ENCODE measurements around the gene IKZF3. TPM values are rescaled to one million over a fixed set of nuclear protein-coding genes. Genes with fewer than 3 reads are reported as not detected.

Gene IKZF3
- total RNA-seq, 1 donor from 2014 or later, result 8.2 TPM

DNA sequence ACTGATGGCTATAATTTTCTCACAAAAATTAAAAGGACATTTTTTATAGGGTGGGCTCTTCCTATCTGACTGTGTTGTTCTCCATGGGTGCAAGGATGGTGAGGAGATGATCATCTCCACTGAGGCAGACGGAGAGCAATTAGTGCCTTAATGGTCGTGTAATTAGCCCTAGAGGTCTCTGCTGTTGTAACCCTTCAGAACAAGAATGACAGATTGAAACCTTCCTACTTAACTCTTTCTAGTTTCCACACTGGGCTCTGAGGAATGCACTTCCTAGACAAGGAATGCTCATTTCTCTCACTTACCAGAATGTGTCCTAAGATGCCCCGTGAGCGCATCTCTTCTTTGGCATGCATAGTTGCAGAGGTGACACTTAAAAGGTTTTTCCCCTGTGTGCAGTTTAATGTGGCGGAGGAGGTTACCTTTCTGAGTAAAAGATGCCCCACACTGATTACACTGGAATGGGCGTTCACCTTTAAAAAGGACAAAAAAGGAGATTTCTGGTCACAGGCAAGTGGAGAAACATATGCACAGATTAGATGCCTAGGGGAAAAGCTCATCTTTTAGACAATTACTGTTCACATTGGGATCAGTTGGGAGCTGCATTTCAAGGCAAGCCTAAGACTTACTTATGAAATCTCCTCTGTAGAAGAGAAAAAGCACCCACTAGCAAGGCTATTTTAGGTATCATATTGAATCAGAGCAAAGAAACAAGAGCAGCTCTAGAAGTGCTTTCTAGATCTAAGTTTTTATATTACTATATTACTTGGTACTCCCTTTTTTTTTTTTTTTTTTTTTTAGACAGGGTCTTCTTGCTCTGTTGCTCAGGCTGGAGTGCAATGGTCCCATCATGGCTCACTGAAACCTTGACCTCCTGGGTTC lies 72.8 kb downstream of the IKZF3 start:
- DNase-seq (no peak), ATAC-seq (no peak)
- no peak overlapping the region for H3K27ac ChIP-seq
- intact Hi-C loops (cut with DNase I), result no loop called here
- no peaks in the 10 kb centered on the region for H3K36me3 ChIP-seq
- TF ChIP-seq, protein P1, sequence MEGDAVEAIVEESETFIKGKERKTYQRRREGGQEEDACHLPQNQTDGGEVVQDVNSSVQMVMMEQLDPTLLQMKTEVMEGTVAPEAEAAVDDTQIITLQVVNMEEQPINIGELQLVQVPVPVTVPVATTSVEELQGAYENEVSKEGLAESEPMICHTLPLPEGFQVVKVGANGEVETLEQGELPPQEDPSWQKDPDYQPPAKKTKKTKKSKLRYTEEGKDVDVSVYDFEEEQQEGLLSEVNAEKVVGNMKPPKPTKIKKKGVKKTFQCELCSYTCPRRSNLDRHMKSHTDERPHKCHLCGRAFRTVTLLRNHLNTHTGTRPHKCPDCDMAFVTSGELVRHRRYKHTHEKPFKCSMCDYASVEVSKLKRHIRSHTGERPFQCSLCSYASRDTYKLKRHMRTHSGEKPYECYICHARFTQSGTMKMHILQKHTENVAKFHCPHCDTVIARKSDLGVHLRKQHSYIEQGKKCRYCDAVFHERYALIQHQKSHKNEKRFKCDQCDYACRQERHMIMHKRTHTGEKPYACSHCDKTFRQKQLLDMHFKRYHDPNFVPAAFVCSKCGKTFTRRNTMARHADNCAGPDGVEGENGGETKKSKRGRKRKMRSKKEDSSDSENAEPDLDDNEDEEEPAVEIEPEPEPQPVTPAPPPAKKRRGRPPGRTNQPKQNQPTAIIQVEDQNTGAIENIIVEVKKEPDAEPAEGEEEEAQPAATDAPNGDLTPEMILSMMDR (IDR thresholded peaks at IDR 0.05), result no peak
- H3K4me3 ChIP-seq, result no peak overlapping the region
- H3K4me1 ChIP-seq, result no peaks in the 10 kb centered on the region
- H3K27me3 ChIP-seq, result peaks cover 4% of the 10 kb centered on the region
- H3K9me3 ChIP-seq, result no peaks in the 10 kb centered on the region

- no peak overlapping the region for H3K27ac ChIP-seq
- H3K4me1 ChIP-seq, result peaks cover 6% of the 10 kb centered on the region
- TF ChIP-seq, protein P1 (IDR thresholded peaks at IDR 0.05), result no peak
- H3K27me3 ChIP-seq, result peaks cover 4% of the 10 kb centered on the region
- ATAC-seq (no peak), DNase-seq (no peak)
- H3K4me3 ChIP-seq, result no peak overlapping the region
- intact Hi-C loops (cut with DNase I), result no loop called here
- no peaks in the 10 kb centered on the region for H3K36me3 ChIP-seq
- no peaks in the 10 kb centered on the region for H3K9me3 ChIP-seq
Observed at GRCh38 chr17:39787743-39788484, 76.2 kb downstream of the IKZF3 start.

DNA sequence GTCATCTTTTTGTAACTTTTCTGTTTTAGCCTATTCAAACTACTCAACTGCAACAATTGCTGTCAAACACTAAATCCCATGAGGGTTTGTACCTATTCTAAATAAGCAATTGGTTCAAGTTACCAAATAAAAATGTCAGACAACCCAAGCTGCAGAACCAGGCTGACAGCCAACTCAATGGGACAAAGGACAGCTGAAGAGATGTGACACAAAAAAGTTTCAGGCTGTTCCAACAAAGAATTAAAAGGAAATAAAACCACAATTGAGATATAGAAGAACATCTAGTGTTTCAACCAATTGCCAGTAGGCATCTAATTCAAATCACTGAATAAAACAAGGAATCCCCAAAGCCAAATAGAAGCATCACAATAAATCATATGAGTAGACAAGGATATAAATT lies 77.1 kb downstream of the IKZF3 start:
- ATAC-seq (no peak), DNase-seq (no peak)
- no peaks in the 10 kb centered on the region for H3K36me3 ChIP-seq
- no peaks in the 10 kb centered on the region for H3K9me3 ChIP-seq
- peaks cover 6% of the 10 kb centered on the region for H3K4me1 ChIP-seq
- no peaks in the 10 kb centered on the region for H3K27me3 ChIP-seq
- H3K27ac ChIP-seq, result no peak overlapping the region
- H3K4me3 ChIP-seq, result no peak overlapping the region
- TF ChIP-seq, protein P1 (IDR thresholded peaks at IDR 0.05), result no peak
- intact Hi-C loops (cut with DNase I), result no loop called here

DNA sequence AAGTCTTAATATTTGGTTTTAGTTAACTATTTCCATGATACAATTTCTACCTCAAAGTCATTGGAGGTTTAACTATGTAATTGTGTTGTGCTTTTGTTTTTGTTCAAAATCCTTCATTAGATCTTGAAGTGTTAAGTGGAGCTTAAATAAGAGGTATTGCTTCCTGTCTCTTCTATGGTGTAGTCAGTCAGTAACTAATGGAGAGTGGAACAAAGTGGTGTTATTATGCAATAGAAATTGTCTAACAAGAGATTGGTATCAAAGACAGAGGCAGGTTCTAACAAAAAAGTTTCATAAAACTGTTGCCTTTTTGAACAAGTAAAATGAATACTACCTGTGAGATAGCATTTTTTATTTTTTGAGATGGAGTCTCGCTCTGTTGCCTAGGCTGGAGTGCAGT lies 81.1 kb downstream of the IKZF3 start:
- intact Hi-C loops (cut with DNase I), result no loop called here
- H3K4me3 ChIP-seq, result no peak overlapping the region
- peaks cover 15% of the 10 kb centered on the region for H3K4me1 ChIP-seq
- TF ChIP-seq, protein P1 (IDR thresholded peaks at IDR 0.05), result no peak
- H3K9me3 ChIP-seq, result no peaks in the 10 kb centered on the region
- ATAC-seq, result peak; percentile 50
- H3K36me3 ChIP-seq, result no peaks in the 10 kb centered on the region
- H3K27me3 ChIP-seq, result no peaks in the 10 kb centered on the region
- DNase-seq, result no peak
- H3K27ac ChIP-seq, result peak overlapping the region; percentile 20

DNA sequence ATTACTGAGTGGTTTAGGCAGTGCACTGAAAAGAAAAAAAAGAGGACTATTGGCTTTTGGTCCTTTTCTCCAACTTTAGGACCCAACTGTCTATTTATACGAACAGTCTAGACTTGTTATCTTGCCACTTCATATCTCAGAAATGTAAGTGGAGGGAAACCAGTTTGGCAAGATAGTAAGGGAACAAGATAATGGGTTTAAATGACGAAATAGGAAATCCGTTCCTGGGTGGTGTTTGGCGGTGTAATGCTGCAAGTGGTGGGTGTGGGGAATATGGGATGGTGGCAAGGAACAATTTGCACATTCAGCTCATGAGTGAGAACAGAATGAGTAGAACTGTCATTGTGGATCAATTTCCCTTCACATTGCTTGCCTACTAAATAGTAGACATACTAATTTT lies 81.6 kb downstream of the IKZF3 start:
- TF ChIP-seq, protein P1 (IDR thresholded peaks at IDR 0.05), result no peak
- no peak for DNase-seq
- H3K4me1 ChIP-seq, result peaks cover 15% of the 10 kb centered on the region
- no peaks in the 10 kb centered on the region for H3K36me3 ChIP-seq
- H3K9me3 ChIP-seq, result no peaks in the 10 kb centered on the region
- peak overlapping the region; percentile 20 for H3K27ac ChIP-seq
- ATAC-seq, result peak; percentile 91
- intact Hi-C loops (cut with DNase I), result no loop called here
- H3K27me3 ChIP-seq, result no peaks in the 10 kb centered on the region
- H3K4me3 ChIP-seq, result no peak overlapping the region

All from upper lobe of right lung (tissue), 1 donor.